Measurements from ENCODE around the gene MEGF11. TPM values are rescaled to one million over a fixed set of nuclear protein-coding genes. Genes with fewer than 3 reads are reported as not detected.

The MEGF11 gene
- polyA plus RNA-seq, 1 of the 3 experiments (the other 2 are of a cell fraction) = not detected

DNA sequence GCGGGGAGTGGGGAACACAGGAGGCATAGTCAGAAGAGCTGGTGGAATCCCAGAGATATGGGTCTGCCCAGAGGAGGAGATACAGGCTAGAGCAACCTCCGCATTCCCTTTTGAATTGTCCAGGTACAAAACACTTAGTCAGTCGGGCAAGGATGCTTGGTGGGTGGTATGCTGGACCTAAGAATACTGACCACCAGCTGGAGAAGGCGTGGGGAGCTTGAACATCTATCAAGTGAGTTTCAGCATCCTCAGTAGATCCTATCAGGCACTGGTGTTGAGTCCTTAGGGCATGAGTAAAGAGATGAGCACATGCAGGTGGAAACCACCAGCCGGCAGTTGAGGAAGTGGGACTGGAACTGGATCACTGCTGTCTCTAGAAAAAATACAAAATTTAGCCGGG, 25.1 kb upstream of the MEGF11 start:
- ChIA-PET POLR2A (no interaction called here), CTCF (interaction anchor here (0.8 kb wide), 1 partner anchor 14 kb away, joined by 3 read pairs; no protein-coding TSS in a partner anchor)
- no peaks in the 10 kb centered on the region for H3K79me2 ChIP-seq (ENCODE audit: insufficient read depth)
- H3K4me1 ChIP-seq (ENCODE audit: control insufficient read depth in 1 of 2, insufficient read depth in 2 of 2, low read depth in 1 of 2, low read length in 1 of 2) = no peaks in the 10 kb centered on the region
- no peak for TF ChIP-seq GATA2 (CRISPR knock-in tag; IDR thresholded peaks at IDR 0.05)
- TF ChIP-seq SIN3A (IDR thresholded peaks at IDR 0.05; ENCODE audit: borderline replicate concordance, low read depth, low read length) = no peak
- no peak for TF ChIP-seq JUND (IDR thresholded peaks at IDR 0.05)
- TF ChIP-seq RXRA (IDR thresholded peaks at IDR 0.05; ENCODE audit: borderline replicate concordance, low read depth) = no peak
- no peak overlapping the region for H3K4me3 ChIP-seq (ENCODE audit: low read depth in 2 of 2, low read length in 1 of 2)
- no peak overlapping the region for H3K4me2 ChIP-seq
- WGBS (ENCODE audit: low lambda C conversion rate) = 76% methylated on average over 5 of the region's 6 CpGs
- no peaks in the 10 kb centered on the region; the same call in 1 of the 2 replicates for H3K27me3 ChIP-seq (ENCODE audit: insufficient read depth)
- no peaks in the 10 kb centered on the region for H4K20me1 ChIP-seq (ENCODE audit: insufficient read depth)
- H3K9me2 ChIP-seq = no peaks in the 10 kb centered on the region
- H2AFZ ChIP-seq (ENCODE audit: low read depth) = no peak overlapping the region
- no peak for DNase-seq
- H3K36me3 ChIP-seq (replicated peaks in 1 of 2; ENCODE audit: control insufficient read depth in 1 of 2, insufficient read depth in 2 of 2, low read length in 1 of 2) = no peaks in the 10 kb centered on the region
- no peaks in the 10 kb centered on the region for H3K9me3 ChIP-seq
- H3K27ac ChIP-seq (ENCODE audit: low read depth in 2 of 2, low read length in 1 of 2) = no peak overlapping the region
- no peak overlapping the region for H3K9ac ChIP-seq
- H3F3A ChIP-seq (replicated peaks; ENCODE audit: insufficient read depth) = no peaks in the 10 kb centered on the region

DNA sequence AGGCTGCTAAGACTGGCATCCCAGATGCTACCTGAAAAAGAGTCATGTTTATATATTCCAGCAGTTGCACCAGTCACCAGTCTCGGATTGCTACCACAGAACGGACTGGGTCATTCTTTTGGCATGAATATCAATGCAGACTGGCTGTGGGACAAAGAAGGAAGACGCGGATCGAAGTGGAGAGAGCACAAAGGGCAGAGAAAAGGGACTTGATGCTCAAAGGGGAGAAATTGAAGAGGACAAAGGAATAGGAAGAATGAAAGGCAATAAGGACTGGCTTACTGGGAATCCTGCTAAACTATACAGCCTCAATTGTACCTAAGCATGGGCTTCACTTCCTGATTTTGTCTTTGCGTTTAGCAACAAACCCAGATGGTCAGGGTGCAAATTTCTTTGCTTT, 24.5 kb upstream of the MEGF11 start:
- POLR2A ChIA-PET = no interaction called here
- Histone ChIP-seq H3K79me2 (ENCODE audit: insufficient read depth) (no peaks in the 10 kb centered on the region), H3K9me2 (no peaks in the 10 kb centered on the region), H3K9ac (no peak overlapping the region), H4K20me1 (ENCODE audit: insufficient read depth) (no peaks in the 10 kb centered on the region), H3K27me3 (ENCODE audit: insufficient read depth) (no peaks in the 10 kb centered on the region; the same call in 1 of the 2 replicates), H3F3A (replicated peaks; ENCODE audit: insufficient read depth) (no peaks in the 10 kb centered on the region), H3K27ac (ENCODE audit: low read depth in 2 of 2, low read length in 1 of 2) (no peak overlapping the region), H2AFZ (ENCODE audit: low read depth) (no peak overlapping the region), H3K36me3 (replicated peaks in 1 of 2; ENCODE audit: control insufficient read depth in 1 of 2, insufficient read depth in 2 of 2, low read length in 1 of 2) (no peaks in the 10 kb centered on the region), H3K4me3 (ENCODE audit: low read depth in 2 of 2, low read length in 1 of 2) (no peak overlapping the region), H3K4me1 (ENCODE audit: control insufficient read depth in 1 of 2, insufficient read depth in 2 of 2, low read depth in 1 of 2, low read length in 1 of 2) (no peaks in the 10 kb centered on the region), H3K4me2 (no peak overlapping the region), H3K9me3 (no peaks in the 10 kb centered on the region)
- CTCF ChIA-PET = no interaction called here
- no peak for DNase-seq
- 74% methylated on average over 6 of the region's 6 CpGs for WGBS (ENCODE audit: low lambda C conversion rate)
- TF ChIP-seq, protein P1, sequence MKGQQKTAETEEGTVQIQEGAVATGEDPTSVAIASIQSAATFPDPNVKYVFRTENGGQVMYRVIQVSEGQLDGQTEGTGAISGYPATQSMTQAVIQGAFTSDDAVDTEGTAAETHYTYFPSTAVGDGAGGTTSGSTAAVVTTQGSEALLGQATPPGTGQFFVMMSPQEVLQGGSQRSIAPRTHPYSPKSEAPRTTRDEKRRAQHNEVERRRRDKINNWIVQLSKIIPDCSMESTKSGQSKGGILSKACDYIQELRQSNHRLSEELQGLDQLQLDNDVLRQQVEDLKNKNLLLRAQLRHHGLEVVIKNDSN (IDR thresholded peaks at IDR 0.05; ENCODE audit: borderline replicate concordance, low read depth) = no peak
- TF ChIP-seq, protein P2, sequence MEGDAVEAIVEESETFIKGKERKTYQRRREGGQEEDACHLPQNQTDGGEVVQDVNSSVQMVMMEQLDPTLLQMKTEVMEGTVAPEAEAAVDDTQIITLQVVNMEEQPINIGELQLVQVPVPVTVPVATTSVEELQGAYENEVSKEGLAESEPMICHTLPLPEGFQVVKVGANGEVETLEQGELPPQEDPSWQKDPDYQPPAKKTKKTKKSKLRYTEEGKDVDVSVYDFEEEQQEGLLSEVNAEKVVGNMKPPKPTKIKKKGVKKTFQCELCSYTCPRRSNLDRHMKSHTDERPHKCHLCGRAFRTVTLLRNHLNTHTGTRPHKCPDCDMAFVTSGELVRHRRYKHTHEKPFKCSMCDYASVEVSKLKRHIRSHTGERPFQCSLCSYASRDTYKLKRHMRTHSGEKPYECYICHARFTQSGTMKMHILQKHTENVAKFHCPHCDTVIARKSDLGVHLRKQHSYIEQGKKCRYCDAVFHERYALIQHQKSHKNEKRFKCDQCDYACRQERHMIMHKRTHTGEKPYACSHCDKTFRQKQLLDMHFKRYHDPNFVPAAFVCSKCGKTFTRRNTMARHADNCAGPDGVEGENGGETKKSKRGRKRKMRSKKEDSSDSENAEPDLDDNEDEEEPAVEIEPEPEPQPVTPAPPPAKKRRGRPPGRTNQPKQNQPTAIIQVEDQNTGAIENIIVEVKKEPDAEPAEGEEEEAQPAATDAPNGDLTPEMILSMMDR (IDR thresholded peaks at IDR 0.05) = no peak
- TF ChIP-seq, protein P3, sequence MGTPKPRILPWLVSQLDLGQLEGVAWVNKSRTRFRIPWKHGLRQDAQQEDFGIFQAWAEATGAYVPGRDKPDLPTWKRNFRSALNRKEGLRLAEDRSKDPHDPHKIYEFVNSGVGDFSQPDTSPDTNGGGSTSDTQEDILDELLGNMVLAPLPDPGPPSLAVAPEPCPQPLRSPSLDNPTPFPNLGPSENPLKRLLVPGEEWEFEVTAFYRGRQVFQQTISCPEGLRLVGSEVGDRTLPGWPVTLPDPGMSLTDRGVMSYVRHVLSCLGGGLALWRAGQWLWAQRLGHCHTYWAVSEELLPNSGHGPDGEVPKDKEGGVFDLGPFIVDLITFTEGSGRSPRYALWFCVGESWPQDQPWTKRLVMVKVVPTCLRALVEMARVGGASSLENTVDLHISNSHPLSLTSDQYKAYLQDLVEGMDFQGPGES (IDR thresholded peaks at IDR 0.05; ENCODE audit: low read depth, low read length) = no peak
- TF ChIP-seq FOSL2 (IDR thresholded peaks at IDR 0.05; ENCODE audit: borderline replicate concordance, low read depth) (no peak), ELF1 (IDR thresholded peaks at IDR 0.05) (no peak), EP300 (IDR thresholded peaks at IDR 0.05; ENCODE audit: borderline replicate concordance in 1 of 2, low read depth in 1 of 2, low read length in 1 of 2) (no peak)
- TF ChIP-seq, protein P4, sequence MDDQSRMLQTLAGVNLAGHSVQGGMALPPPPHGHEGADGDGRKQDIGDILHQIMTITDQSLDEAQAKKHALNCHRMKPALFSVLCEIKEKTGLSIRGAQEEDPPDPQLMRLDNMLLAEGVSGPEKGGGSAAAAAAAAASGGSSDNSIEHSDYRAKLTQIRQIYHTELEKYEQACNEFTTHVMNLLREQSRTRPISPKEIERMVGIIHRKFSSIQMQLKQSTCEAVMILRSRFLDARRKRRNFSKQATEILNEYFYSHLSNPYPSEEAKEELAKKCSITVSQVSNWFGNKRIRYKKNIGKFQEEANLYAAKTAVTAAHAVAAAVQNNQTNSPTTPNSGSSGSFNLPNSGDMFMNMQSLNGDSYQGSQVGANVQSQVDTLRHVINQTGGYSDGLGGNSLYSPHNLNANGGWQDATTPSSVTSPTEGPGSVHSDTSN (IDR thresholded peaks at IDR 0.05) = no peak
